GM18507 (cell line): Measurements from ENCODE around the gene NSMCE1.

Source experiments
- DNase-seq: peaks from one replicate; pipeline ENCODE4 v3.0.0; 2011; ENCODE audit warnings: low read depth; ENCODE audit not compliant: insufficient read length; ENCODE audit errors: extremely low spot score
- FAIRE-seq: peaks from 2 replicates; lab custom pipeline; 2011; peaks lifted over from hg19 to GRCh38; lab: Jason Lieb, UNC

The NSMCE1 gene

DNA sequence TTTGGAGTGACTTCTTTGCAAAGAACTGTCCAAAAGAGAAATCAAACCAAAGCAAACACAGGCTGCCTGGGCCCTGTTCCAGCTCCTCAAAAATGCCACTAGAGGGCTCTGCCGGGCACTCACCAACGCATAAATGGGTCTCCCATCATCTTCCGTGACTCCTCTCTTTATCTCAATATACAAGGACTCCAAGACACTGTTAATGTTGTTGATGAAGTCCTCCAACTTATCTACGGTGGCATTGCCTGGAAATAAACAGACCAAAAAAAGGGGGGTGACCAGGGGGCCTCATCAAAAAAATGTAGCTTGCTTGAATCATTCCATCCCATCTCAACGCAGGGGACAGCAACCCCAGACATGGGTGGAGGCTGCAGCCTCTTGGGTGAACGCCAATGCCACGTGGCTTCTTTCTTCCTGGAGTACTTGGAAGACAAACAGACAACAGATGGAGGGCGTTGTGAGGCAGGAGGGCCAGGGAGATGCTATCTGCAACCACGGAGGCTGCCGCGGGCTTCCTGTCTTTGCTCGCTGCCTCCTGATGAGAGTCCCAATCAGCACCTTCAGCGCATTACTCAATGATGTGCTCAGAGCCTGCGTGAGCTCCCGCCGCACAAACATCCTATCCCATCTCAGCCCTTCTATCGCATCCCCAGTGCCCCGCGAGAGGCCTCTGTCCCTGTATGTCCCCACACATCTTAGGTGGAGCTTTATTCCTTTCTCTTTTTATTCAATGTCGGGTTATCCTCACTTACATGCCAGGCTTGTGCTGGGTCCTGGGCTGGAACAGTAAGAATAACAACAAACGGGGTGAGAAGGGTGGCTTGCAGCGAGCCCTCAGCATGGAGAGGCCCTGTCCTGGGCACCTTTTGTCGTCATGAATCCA lies 33.3 kb downstream of the NSMCE1 start:
- FAIRE-seq, result peak; percentile 87

DNA sequence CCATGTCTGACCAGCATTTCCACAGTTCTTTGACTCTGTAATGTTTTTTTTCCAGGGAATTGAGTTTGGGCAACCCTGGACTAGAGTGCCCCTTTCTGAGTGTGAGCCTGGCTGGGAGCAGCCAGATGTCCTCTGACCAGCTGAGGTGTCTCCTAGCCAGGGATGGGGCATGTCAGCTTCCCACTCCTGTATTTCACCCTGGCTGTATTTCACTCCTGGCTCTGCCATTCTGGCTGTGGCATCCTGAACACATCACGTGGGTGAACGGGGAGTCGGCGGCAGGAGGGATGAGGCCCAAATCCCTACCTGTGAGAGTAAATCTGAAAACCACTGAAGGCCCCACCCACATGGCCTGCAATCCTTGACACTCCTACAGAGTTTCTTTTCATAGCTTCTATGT lies 34.0 kb downstream of the NSMCE1 start:
- no peak for DNase-seq
- no peak for FAIRE-seq

More for the DNA sequence above, 33.3 kb downstream of the NSMCE1 start:
- no peak for DNase-seq

DNA sequence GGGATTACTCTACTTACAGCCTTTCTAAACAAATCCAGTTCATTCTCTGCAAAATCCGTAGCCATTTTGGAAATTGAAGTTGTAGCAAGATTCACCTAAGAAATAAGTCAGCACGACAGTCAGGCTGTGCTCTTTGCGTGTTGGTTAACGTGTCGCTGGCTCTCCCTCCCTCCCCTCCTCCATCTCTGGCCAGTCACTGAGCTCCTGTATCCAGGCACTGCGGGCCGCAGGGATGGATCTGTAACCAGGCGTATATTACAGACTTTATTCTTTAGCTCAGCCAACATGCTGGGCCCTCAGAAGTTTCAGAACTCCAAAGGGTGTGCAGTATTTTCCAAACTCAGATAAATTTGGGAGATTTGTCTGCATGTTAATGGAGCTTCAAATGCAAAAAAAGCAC lies 34.4 kb downstream of the NSMCE1 start:
- DNase-seq (no peak), FAIRE-seq (no peak)

DNA sequence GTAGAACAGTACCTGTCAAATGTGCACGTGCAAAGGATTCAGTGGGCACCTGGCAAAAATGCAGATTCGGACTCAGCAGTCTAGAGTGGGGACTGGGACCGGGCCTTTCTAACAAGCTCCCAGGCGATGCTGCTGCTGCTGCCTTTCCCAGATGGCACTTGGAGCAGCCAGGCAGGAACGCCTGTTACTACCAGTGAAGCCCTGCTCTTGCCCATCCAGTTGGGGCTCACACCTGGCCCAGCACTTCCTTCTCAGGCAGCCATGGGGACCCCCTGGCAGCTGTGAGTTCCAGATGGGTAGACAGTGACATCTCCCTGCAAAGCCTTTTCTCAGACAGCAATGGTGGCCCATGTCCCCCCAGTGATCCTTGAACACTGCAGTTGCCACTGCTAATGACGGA lies 34.8 kb downstream of the NSMCE1 start:
- DNase-seq, result no peak
- no peak for FAIRE-seq

DNA sequence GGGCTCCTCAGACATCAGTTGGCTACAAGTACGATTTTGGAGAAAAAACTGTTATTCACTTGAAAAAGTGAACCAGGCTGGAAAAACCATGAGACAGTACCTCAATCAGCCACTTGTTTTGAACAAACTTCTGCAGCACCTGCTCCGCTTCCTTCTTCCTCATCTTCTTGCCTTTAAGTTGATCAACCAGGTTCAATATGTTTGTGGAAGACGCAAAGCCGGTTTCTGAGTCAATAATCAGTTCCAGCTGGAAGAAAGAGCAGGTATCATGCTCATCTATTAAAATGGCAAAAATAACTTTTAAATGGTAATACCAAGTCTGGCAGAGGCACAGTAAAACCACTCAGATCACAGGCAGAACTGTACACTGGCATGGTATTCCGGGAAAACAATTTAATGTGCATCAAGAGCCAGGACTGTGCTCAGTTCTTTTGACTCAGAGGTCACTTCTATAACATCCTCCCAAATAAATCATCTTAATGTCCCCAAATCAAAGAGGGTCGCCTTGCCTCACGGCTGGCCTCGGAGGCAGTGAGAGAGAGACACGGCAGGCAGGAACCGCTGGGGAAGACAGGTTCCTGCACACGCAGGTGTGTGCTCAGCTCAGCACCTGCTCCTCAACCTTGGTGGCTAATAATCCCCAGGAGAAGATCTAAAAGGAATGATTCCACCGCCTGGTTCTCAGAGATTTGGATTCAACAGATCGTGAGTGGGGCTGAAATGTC lies 35.5 kb downstream of the NSMCE1 start:
- FAIRE-seq (no peak), DNase-seq (no peak)

DNA sequence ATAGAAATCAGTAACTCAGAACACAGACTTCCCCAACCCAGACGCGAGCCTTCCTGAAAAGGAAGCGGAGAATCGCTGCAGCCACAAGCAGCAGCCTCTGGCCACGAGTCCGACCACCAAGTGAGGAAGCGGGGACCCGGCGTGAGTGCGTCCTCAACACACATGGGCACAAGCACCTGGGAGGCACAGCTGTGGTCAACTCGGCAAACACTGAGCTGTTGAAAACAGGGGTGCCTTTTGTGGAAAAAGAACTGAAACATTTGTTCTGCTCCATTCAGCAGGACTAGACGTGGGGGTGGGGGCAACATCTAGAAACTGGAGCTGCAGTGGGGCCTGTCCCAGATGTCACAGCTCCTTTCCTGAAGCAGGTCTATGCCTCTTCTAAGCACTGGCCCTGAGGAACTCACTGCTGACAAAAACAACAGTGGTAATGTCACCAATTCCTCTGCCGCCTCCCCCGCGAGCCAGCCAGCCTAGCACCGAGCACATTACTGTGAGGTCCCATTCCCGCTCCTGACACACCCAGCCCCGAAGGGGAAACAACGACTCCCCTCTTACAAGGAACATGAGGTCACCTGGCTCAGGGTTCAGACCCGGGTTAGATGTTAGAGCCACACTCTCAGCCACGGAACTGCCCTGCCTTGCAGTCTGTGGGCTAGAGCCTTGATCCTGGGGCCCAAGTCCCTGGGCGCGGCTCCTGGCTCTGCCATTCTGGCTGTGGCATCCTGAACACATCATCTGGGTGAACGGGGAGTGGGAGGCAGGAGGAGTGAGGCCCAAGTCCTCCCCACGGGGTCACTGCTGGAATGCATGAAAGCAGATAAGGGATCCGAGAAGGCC lies 36.3 kb downstream of the NSMCE1 start:
- DNase-seq (no peak), FAIRE-seq (peak; percentile 74)

DNA sequence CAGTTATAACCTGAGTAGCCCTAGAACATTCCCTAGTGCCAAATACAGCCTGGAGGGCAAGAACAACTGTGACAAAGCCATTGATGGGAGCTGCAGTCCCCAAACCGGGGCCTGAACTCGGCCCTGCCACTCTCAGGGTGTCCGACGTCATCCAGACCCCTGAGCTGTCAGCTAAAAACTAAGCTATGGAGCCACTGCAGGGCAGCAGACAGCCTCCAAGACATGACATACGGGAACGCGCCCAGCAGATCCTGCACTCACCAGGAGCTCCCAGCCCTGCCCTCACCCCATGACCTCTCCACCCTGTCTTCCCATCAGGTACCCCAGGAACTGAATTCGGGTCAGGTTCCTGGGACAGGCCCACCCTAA lies 36.9 kb downstream of the NSMCE1 start:
- DNase-seq (no peak), FAIRE-seq (no peak)

DNA sequence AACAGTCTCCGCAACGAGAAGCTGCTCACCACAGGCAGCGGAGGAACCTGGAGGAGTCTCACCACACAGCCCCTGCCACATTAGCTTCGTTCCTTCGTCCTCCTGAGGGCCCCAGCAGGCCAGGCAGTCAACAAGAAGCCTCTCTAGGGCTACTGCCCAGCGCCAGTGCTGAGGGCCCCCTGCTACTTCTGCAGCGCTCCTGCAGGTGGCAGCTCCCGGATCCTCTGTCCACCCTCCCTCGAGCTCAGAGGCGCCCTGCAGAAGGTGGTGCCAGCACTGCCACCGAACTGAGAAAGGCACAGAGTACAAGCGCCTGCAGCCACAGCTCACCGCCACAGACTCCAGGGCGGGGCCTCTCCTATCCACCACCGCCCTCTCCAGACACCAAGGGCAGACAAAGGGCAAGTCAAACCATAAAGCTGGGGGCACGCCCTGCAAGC lies 38.0 kb downstream of the NSMCE1 start:
- DNase-seq (no peak), FAIRE-seq (no peak)

DNA sequence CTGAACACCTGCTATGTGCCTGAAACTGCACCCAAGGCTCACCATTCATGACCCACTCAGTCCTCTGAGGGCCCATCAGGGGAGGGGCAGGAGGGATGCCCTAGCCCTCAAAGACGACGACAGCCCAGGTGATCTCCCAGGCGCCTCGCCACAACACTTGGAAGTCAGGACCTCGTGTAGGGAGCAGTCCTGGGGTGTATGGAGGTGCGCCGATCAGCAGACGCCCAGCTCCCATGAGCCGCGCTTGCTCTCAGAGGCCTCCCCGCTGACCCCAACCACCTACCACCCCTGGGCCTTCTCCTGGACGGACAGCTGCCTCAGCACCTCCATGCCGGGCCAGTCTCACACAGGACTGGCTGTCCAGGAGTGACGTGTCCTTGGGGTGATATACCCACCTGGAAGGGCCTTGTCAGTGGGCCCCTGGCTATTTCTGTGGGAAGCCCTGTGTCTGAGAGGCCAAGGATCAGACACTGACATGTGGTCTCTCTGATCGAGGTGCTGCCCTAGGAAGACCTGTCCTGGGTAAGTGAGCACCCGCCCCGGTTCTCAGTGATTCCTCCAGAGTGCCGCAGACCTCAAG lies 38.6 kb downstream of the NSMCE1 start:
- DNase-seq (no peak), FAIRE-seq (no peak)

DNA sequence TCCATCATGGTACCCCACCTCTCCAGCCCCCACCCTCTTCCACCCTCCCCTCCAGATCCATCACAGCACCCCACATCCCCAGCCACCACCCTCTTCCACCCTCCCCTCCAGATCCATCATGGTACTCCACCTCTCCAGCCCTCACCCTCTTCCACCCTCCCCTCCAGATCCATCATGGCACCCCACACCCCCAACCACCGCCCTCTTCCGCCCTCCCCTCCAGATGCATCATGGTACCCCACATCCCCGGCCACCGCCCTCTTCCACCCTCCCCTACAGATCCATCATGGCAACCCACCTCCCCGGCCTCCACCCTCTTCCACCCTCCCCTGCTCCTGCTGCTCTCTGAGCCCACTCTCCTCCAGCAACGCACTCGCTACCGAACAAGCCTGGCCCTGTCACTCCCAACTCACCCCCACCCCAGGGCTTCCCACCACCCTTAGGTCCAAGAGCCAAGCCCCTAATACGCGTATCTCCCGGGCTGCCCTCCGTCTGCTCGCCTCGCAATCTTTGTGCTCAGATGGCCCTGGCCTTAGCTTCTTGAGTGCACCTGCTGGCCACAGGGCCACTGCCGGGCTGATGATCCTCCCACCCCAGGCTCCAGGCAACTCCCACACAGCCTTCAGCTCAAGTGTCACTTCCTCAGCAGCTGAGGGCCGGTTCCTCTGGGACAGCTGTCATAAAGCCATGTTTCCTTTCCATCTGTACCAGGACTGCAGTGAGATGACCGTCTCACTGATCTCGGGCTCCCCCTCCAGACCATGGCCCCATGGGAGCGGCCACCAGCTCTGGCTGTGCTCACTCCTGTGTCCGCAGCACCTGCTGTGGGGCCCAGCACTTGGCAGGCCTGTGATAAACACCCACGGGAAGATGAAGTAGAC lies 39.7 kb downstream of the NSMCE1 start:
- FAIRE-seq (no peak), DNase-seq (no peak)

DNA sequence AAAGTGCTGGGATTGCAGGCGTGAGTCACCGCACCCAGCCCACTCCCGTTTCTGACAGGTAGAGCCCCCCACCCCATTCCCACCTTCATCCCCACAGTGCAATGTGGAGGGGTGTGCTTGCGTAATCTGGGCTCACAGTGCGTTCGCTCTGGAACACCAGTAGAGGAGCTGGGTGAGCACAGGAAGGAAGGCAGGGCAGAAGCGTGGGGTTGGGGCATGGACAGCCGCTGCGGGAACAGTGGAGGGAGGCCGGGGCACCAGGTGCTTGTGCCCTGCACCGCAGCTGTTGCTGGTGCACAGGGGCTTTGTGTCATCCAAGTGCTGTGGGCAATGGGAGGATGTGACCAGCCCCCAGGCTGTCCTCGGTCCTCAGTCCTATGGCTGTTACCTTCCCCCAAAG lies 40.5 kb downstream of the NSMCE1 start:
- DNase-seq, result no peak
- no peak for FAIRE-seq

DNA sequence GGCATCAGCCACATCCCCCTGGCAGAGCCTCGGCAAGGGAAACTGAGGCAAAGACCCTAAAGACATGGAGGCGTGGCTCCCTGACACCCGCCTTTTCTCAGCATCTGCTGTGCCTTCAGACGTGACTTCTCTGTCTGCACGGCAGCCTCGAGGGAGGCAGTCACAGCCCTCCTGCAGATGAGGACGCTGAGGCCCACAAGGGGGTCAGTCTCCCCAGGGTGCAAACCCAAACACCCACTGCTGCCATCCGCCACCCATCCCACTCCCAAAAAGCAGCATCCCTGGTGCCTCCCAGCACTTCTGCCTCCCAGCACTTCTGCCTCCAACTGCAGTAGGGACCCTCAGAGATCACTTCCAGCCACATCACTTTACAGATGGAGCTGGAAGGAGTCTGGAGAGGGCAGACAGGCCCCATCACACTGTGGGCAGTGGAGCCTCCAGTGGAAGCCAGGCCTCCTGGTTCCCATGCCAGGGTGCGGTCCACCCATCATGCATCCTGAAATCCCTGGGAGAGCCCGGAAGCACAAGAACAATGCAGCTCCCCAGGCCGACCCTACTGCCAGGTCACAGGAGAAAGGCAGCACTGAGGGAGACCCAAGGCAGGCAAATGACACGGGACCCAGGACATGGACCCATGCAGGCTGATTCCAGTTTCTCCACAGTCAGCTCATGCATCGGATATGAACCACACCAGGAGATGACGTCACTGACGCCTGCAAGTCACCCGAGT lies 41.4 kb downstream of the NSMCE1 start:
- DNase-seq, result no peak
- FAIRE-seq, result no peak

DNA sequence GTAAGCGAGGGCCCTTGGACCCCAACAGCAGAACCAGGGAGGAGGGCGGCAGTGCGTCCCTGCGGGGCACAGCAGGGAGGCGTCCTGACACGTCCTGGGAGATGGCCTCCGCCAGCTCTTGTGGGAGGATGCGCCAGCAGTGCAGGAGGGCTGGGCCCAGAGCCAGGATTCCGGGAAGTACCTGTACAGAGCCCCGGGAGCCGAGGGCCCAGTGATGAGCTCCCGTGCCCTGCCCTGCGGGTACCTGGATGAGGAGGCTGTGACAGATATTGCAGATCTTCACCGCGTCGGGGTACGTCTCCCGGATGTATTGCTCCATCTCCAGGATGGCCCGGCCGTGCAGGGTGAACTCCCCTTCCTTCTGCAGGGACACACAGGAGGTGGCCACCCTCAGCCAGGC lies 42.1 kb downstream of the NSMCE1 start:
- FAIRE-seq, result no peak
- no peak for DNase-seq

DNA sequence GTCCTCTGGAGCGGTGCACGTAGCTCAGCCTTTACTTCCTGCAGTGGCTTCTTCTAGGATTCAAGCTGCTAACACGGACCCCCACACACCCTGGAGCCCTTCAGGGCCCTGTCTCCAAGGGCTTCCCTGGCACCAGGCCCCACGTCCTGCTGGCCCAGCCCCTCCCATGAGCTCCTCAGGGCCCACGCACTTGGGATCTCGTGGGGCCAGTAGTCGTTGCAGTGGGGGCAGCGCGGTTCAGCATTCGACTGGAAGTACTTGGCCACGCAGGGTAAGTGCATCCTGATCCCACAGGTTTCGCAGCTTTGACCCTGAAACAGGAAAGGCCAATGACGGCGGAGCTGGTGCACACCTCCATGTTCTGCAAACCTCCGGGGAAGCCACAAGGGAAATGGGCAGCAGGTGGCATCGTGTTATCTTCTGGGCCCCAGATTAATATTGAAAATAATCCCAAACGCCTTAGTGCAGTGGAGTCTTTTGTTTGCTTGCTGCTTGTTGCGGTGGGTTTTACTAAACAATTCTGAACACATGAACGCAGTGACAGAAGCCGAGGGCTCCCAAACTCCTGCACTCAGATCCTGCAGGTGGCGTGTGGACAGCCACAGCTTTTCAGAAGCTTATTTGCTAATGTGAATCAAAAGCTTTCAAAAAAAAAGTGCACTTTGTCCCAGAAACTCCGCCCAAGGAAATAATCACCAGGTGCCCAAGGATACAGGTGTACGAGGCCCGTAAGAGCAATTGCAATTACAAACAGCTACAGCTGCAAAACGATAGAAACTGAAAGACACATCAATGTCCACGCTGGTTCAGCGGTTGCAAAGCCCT lies 42.8 kb downstream of the NSMCE1 start:
- no peak for FAIRE-seq
- DNase-seq, result no peak

DNA sequence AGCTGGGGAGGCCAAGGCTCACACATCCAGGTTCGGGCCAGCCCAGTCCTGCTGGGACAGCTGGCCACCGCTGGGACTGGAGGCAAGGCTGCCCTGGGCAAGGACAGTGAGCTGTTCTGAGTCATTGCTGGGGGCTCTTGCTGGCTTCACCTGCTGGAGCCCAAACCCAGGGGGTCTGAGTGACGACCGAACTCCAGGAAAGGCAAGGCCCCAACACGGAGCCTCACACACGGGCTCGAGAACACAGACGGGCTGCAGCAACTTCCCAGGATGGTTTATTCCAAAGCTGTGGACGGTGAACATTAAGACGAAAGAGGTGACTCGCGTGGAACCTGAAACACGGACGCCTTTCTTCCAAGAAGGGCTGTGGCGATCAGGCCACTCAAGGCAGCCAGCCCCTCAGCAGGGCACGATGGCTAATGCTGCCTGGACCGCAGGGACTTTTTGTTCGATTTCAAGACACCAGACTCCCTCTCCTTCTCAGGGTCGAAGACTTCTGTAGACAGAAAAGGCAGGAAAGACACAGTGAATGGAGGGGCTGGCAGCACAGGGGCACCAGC lies 43.8 kb downstream of the NSMCE1 start:
- no peak for FAIRE-seq

DNA sequence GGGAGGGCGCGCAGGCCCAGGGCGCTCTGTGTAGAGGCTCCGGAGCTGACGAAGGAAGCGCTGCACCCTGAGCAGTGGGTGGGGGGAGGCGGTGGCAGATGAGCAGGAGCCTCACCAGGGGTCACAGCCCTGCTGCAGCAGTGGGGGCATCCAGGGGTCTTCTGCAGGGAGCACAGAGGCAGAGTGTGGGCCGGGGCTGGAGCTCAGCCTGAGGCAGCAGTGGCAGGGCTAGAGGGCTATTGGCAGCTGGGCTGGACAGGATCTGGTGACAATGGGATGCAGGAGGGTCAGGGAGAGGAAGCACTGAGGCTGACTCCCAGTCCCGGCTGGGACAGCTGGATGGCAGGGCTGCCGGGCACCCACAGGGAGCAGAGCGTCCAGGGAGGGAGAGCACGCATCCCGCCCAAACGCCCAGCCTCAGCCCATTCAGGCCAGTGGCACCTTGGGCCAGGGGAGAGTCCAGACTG lies 44.3 kb downstream of the NSMCE1 start:
- FAIRE-seq (no peak), DNase-seq (no peak)

More for the DNA sequence above, 43.8 kb downstream of the NSMCE1 start:
- no peak for DNase-seq

DNA sequence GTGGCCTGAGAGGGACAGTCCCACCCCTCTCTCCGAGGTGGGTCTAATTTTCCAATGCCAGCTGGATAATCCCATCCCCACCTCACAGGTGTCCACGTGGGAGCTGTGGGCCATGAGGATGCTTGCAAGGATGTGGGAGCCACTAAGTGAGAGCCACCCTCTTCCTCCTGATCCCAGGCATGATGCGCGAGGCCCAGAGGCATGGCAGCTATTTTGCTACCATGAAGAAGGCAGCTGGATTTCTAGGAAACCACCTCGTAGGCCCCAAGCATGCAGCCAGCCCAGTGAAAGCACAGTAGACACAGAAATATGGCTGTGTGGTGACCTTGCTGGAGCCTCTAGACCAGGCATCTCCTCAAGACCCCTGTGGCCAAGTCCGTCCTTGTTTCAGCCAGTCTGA lies 44.9 kb downstream of the NSMCE1 start:
- FAIRE-seq (no peak), DNase-seq (no peak)
